ENCODE results near the gene ZC3HAV1.

ZC3HAV1 gene

GRCh38 chr7:139041378-139042085 is 68.0 kb downstream of the ZC3HAV1 start:
- CTCF ChIA-PET, result no interaction called here
- H3K27ac ChIP-seq, result no peak overlapping the region
- POLR2A ChIA-PET (ENCODE audit: low non-redundant PET), result no interaction called here
- TF ChIP-seq CTCF (conservative IDR thresholded peaks at IDR 0.05; ENCODE audit: low read depth), result no peak
- no peak for DNase-seq (ENCODE audit: low spot score)

- TF ChIP-seq CTCF (conservative IDR thresholded peaks at IDR 0.05; ENCODE audit: low read depth), result no peak
- no peak overlapping the region for H3K27ac ChIP-seq
- DNase-seq (ENCODE audit: low spot score), result no peak
- POLR2A ChIA-PET (ENCODE audit: low non-redundant PET), result no interaction called here
- CTCF ChIA-PET, result no interaction called here
Observed at GRCh38 chr7:139038691-139039090, 70.8 kb downstream of the ZC3HAV1 start.

- POLR2A ChIA-PET (ENCODE audit: low non-redundant PET), result no interaction called here
- TF ChIP-seq CTCF (conservative IDR thresholded peaks at IDR 0.05; ENCODE audit: low read depth), result no peak
- CTCF ChIA-PET, result interaction anchor here (0.5 to 1.3 kb wide), 4 partner anchors 20 to 447 kb away, joined by 3 read pairs; partner anchors contain the start of gene KLRG2
- peak overlapping the region; percentile 82 for H3K27ac ChIP-seq
- no peak for DNase-seq (ENCODE audit: low spot score)
Observed at GRCh38 chr7:139036901-139037300, 72.6 kb downstream of the ZC3HAV1 start.

GRCh38 chr7:139035586-139036353 is 73.8 kb downstream of the ZC3HAV1 start, which contains the start of gene ZC3HAV1L:
TSS of gene ZC3HAV1L (minus strand) at chr7:139036042. CDS start at chr7:139036017, 25 bp downstream.
- peak within 1 kb of the TSS; percentile 82 for H3K27ac ChIP-seq
- CTCF ChIA-PET, result interaction anchor here (0.7 to 1.2 kb wide), 3 partner anchors 18 to 37 kb away, joined by 3 read pairs; no protein-coding TSS in a partner anchor
- no peak for TF ChIP-seq CTCF (conservative IDR thresholded peaks at IDR 0.05; ENCODE audit: low read depth)
- POLR2A ChIA-PET (ENCODE audit: low non-redundant PET), result no interaction called here
- peak; percentile 49 for DNase-seq (ENCODE audit: low spot score)

- no peak for TF ChIP-seq CTCF (conservative IDR thresholded peaks at IDR 0.05; ENCODE audit: low read depth)
- DNase-seq (ENCODE audit: low spot score), result peak; percentile 34
- ChIA-PET CTCF (interaction anchor here (0.7 to 1.2 kb wide), 4 partner anchors 18 to 38 kb away, joined by 3 read pairs; no protein-coding TSS in a partner anchor), POLR2A (ENCODE audit: low non-redundant PET) (no interaction called here)
- peak overlapping the region; percentile 82 for H3K27ac ChIP-seq
Observed at GRCh38 chr7:139034855-139035585, 74.5 kb downstream of the ZC3HAV1 start.

- peak; percentile 14 for DNase-seq (ENCODE audit: low spot score)
- H3K27ac ChIP-seq, result no peak overlapping the region; the same call in 1 of the 2 replicates
- ChIA-PET POLR2A (ENCODE audit: low non-redundant PET) (no interaction called here), CTCF (interaction anchor here (0.9 to 1.2 kb wide), 2 partner anchors 18 to 20 kb away, joined by 3 read pairs; no protein-coding TSS in a partner anchor)
- TF ChIP-seq CTCF (conservative IDR thresholded peaks at IDR 0.05; ENCODE audit: low read depth), result no peak
Observed at GRCh38 chr7:139034336-139034735, 75.2 kb downstream of the ZC3HAV1 start.

Data from RWPE1 (cell line).